ENCODE measurements around the gene LRIG2. TPM values are rescaled to one million over a fixed set of nuclear protein-coding genes. Genes with fewer than 3 reads are reported as not detected.

The LRIG2 gene
- total and polyA plus RNA-seq, 4 donors = 1.8 to 24.7 (median 9.3) TPM

GRCh38 chr1:113128116-113128515, 55.1 kb downstream of the LRIG2 start:
- Histone ChIP-seq H3K9me3 (ENCODE audit: control insufficient read depth, low read length) (no peaks in the 10 kb centered on the region), H3K4me1 (ENCODE audit: control insufficient read depth in 1 of 2, insufficient read depth in 2 of 2, low read length in 2 of 2) (no peaks in the 10 kb centered on the region), H3K36me3 (ENCODE audit: control insufficient read depth in 1 of 2, insufficient read depth in 2 of 2, low read length in 1 of 2) (peaks cover 0 to 6% of the 10 kb centered on the region in 2 donors), H3K27ac (ENCODE audit: low read depth in 1 of 2, low read length in 2 of 2) (no peak overlapping the region), H3K27me3 (ENCODE audit: control insufficient read depth in 1 of 2, insufficient read depth in 2 of 2, low read length in 1 of 2) (no peaks in the 10 kb centered on the region), H3K4me3 (ENCODE audit: low read length in 2 of 2) (no peak overlapping the region)
- ATAC-seq (ENCODE audit: low FRiP score) (no peak), DNase-seq (no peak)
- WGBS, 2 donors = 94 to 95% methylated on average over 2 of the region's 2 CpGs
- intact Hi-C loops (cut with DNase I) = no loop called here

GRCh38 chr1:113129529-113130185, 56.7 kb downstream of the LRIG2 start:
- no peaks in the 10 kb centered on the region for H3K36me3 ChIP-seq (ENCODE audit: control insufficient read depth in 1 of 2, insufficient read depth in 2 of 2, low read length in 1 of 2)
- WGBS, 2 donors = 93% methylated on average over 6 of the region's 6 CpGs

GRCh38 chr1:113133038-113133437, 60.0 kb downstream of the LRIG2 start:
- H3K4me3 ChIP-seq (ENCODE audit: low read length in 2 of 2) = no peak overlapping the region
- no peak for DNase-seq
- H3K36me3 ChIP-seq (ENCODE audit: control insufficient read depth in 1 of 2, insufficient read depth in 2 of 2, low read length in 1 of 2) = no peaks in the 10 kb centered on the region
- H3K27ac ChIP-seq (ENCODE audit: low read depth in 1 of 2, low read length in 2 of 2) = no peak overlapping the region
- no peaks in the 10 kb centered on the region for H3K9me3 ChIP-seq (ENCODE audit: control insufficient read depth, low read length)
- no peaks in the 10 kb centered on the region for H3K4me1 ChIP-seq (ENCODE audit: control insufficient read depth in 1 of 2, insufficient read depth in 2 of 2, low read length in 2 of 2)
- H3K27me3 ChIP-seq (ENCODE audit: control insufficient read depth in 1 of 2, insufficient read depth in 2 of 2, low read length in 1 of 2) = no peaks in the 10 kb centered on the region
- WGBS, 2 donors = 94% methylated on average over 4 of the region's 4 CpGs
- ATAC-seq (ENCODE audit: low FRiP score) = no peak
- intact Hi-C loops (cut with DNase I) = no loop called here

More at GRCh38 chr1:113129529-113130185, 56.7 kb downstream of the LRIG2 start:
- no peak for DNase-seq
- ATAC-seq (ENCODE audit: low FRiP score) = no peak
- Histone ChIP-seq H3K9me3 (ENCODE audit: control insufficient read depth, low read length) (no peaks in the 10 kb centered on the region), H3K4me3 (ENCODE audit: low read length in 2 of 2) (no peak overlapping the region), H3K27ac (ENCODE audit: low read depth in 1 of 2, low read length in 2 of 2) (no peak overlapping the region), H3K27me3 (ENCODE audit: control insufficient read depth in 1 of 2, insufficient read depth in 2 of 2, low read length in 1 of 2) (no peaks in the 10 kb centered on the region), H3K4me1 (ENCODE audit: control insufficient read depth in 1 of 2, insufficient read depth in 2 of 2, low read length in 2 of 2) (no peaks in the 10 kb centered on the region)
- intact Hi-C loops (cut with DNase I) = no loop called here

GRCh38 chr1:113133759-113134158, 60.8 kb downstream of the LRIG2 start:
- WGBS, 2 donors = 63 to 64% methylated on average over 2 of the region's 2 CpGs
- no peaks in the 10 kb centered on the region for H3K4me1 ChIP-seq (ENCODE audit: control insufficient read depth in 1 of 2, insufficient read depth in 2 of 2, low read length in 2 of 2)
- intact Hi-C loops (cut with DNase I) = no loop called here
- no peak for ATAC-seq (ENCODE audit: low FRiP score)
- no peak overlapping the region for H3K4me3 ChIP-seq (ENCODE audit: low read length in 2 of 2)
- no peak overlapping the region for H3K27ac ChIP-seq (ENCODE audit: low read depth in 1 of 2, low read length in 2 of 2)
- H3K27me3 ChIP-seq (ENCODE audit: control insufficient read depth in 1 of 2, insufficient read depth in 2 of 2, low read length in 1 of 2) = no peaks in the 10 kb centered on the region
- H3K36me3 ChIP-seq (ENCODE audit: control insufficient read depth in 1 of 2, insufficient read depth in 2 of 2, low read length in 1 of 2) = no peaks in the 10 kb centered on the region
- no peaks in the 10 kb centered on the region for H3K9me3 ChIP-seq (ENCODE audit: control insufficient read depth, low read length)
- no peak for DNase-seq

- Histone ChIP-seq H3K27ac (ENCODE audit: low read depth in 1 of 2, low read length in 2 of 2) (no peak overlapping the region), H3K4me1 (ENCODE audit: control insufficient read depth in 1 of 2, insufficient read depth in 2 of 2, low read length in 2 of 2) (no peaks in the 10 kb centered on the region), H3K9me3 (ENCODE audit: control insufficient read depth, low read length) (no peaks in the 10 kb centered on the region), H3K36me3 (ENCODE audit: control insufficient read depth in 1 of 2, insufficient read depth in 2 of 2, low read length in 1 of 2) (no peaks in the 10 kb centered on the region), H3K4me3 (ENCODE audit: low read length in 2 of 2) (no peak overlapping the region), H3K27me3 (ENCODE audit: control insufficient read depth in 1 of 2, insufficient read depth in 2 of 2, low read length in 1 of 2) (no peaks in the 10 kb centered on the region)
- intact Hi-C loops (cut with DNase I) = no loop called here
- ATAC-seq (ENCODE audit: low FRiP score) = no peak
- WGBS, 2 donors = 89 to 94% methylated on average over 1 of the region's 1 CpG
- no peak for DNase-seq
Measured at GRCh38 chr1:113135460-113135859, 62.5 kb downstream of the LRIG2 start.

- intact Hi-C loops (cut with DNase I) = no loop called here
- no peaks in the 10 kb centered on the region for H3K9me3 ChIP-seq (ENCODE audit: control insufficient read depth, low read length)
- H3K4me1 ChIP-seq (ENCODE audit: control insufficient read depth in 1 of 2, insufficient read depth in 2 of 2, low read length in 2 of 2) = no peaks in the 10 kb centered on the region
- WGBS, 2 donors = 3 to 7% methylated on average over 1 of the region's 1 CpG
- DNase-seq (no peak), ATAC-seq (ENCODE audit: low FRiP score) (no peak)
- no peak overlapping the region for H3K4me3 ChIP-seq (ENCODE audit: low read length in 2 of 2)
- H3K36me3 ChIP-seq (ENCODE audit: control insufficient read depth in 1 of 2, insufficient read depth in 2 of 2, low read length in 1 of 2) = no peaks in the 10 kb centered on the region
- no peaks in the 10 kb centered on the region for H3K27me3 ChIP-seq (ENCODE audit: control insufficient read depth in 1 of 2, insufficient read depth in 2 of 2, low read length in 1 of 2)
- no peak overlapping the region for H3K27ac ChIP-seq (ENCODE audit: low read depth in 1 of 2, low read length in 2 of 2)
Measured at GRCh38 chr1:113136476-113136875, 63.5 kb downstream of the LRIG2 start.

GRCh38 chr1:113137563-113137962, 64.6 kb downstream of the LRIG2 start:
- intact Hi-C loops (cut with DNase I) = no loop called here
- Histone ChIP-seq H3K4me3 (ENCODE audit: low read length in 2 of 2) (no peak overlapping the region), H3K36me3 (ENCODE audit: control insufficient read depth in 1 of 2, insufficient read depth in 2 of 2, low read length in 1 of 2) (no peaks in the 10 kb centered on the region), H3K27me3 (ENCODE audit: control insufficient read depth in 1 of 2, insufficient read depth in 2 of 2, low read length in 1 of 2) (no peaks in the 10 kb centered on the region), H3K4me1 (ENCODE audit: control insufficient read depth in 1 of 2, insufficient read depth in 2 of 2, low read length in 2 of 2) (peaks cover 0 to 2% of the 10 kb centered on the region in 2 donors), H3K9me3 (ENCODE audit: control insufficient read depth, low read length) (no peaks in the 10 kb centered on the region), H3K27ac (ENCODE audit: low read depth in 1 of 2, low read length in 2 of 2) (no peak overlapping the region)
- WGBS, 2 donors = 82 to 84% methylated on average over 3 of the region's 3 CpGs
- no peak for ATAC-seq (ENCODE audit: low FRiP score)
- no peak for DNase-seq

GRCh38 chr1:113138778-113139177, 65.8 kb downstream of the LRIG2 start:
- no peak overlapping the region for H3K4me3 ChIP-seq (ENCODE audit: low read length in 2 of 2)
- DNase-seq = no peak
- no peak for ATAC-seq (ENCODE audit: low FRiP score)
- H3K4me1 ChIP-seq (ENCODE audit: control insufficient read depth in 1 of 2, insufficient read depth in 2 of 2, low read length in 2 of 2) = peaks cover 0 to 3% of the 10 kb centered on the region in 2 donors
- H3K27ac ChIP-seq (ENCODE audit: low read depth in 1 of 2, low read length in 2 of 2) = no peak overlapping the region
- no peaks in the 10 kb centered on the region for H3K27me3 ChIP-seq (ENCODE audit: control insufficient read depth in 1 of 2, insufficient read depth in 2 of 2, low read length in 1 of 2)
- H3K9me3 ChIP-seq (ENCODE audit: control insufficient read depth, low read length) = no peaks in the 10 kb centered on the region
- no peaks in the 10 kb centered on the region for H3K36me3 ChIP-seq (ENCODE audit: control insufficient read depth in 1 of 2, insufficient read depth in 2 of 2, low read length in 1 of 2)
- intact Hi-C loops (cut with DNase I) = no loop called here

GRCh38 chr1:113140176-113140575, 67.2 kb downstream of the LRIG2 start:
- no peak overlapping the region for H3K4me3 ChIP-seq (ENCODE audit: low read length in 2 of 2)
- intact Hi-C loops (cut with DNase I) = loop anchor here (2.0 to 5.0 kb wide), 2 partner anchors 537 to 539 kb away; no protein-coding TSS in a partner anchor
- H3K27ac ChIP-seq (ENCODE audit: low read depth in 1 of 2, low read length in 2 of 2) = no peak overlapping the region
- no peak for DNase-seq
- WGBS, 2 donors = 72 to 80% methylated on average over 1 of the region's 1 CpG
- peaks cover 0 to 3% of the 10 kb centered on the region in 2 donors for H3K4me1 ChIP-seq (ENCODE audit: control insufficient read depth in 1 of 2, insufficient read depth in 2 of 2, low read length in 2 of 2)
- ATAC-seq (ENCODE audit: low FRiP score) = no peak
- no peaks in the 10 kb centered on the region for H3K36me3 ChIP-seq (ENCODE audit: control insufficient read depth in 1 of 2, insufficient read depth in 2 of 2, low read length in 1 of 2)
- no peaks in the 10 kb centered on the region for H3K27me3 ChIP-seq (ENCODE audit: control insufficient read depth in 1 of 2, insufficient read depth in 2 of 2, low read length in 1 of 2)
- no peaks in the 10 kb centered on the region for H3K9me3 ChIP-seq (ENCODE audit: control insufficient read depth, low read length)

Data from aorta (tissue), 5 donors.